Measurements from ENCODE around the gene MINK1.

- TF ChIP-seq POLR2A (IDR thresholded peaks at IDR 0.05), result no peak
- TF ChIP-seq, protein P1, sequence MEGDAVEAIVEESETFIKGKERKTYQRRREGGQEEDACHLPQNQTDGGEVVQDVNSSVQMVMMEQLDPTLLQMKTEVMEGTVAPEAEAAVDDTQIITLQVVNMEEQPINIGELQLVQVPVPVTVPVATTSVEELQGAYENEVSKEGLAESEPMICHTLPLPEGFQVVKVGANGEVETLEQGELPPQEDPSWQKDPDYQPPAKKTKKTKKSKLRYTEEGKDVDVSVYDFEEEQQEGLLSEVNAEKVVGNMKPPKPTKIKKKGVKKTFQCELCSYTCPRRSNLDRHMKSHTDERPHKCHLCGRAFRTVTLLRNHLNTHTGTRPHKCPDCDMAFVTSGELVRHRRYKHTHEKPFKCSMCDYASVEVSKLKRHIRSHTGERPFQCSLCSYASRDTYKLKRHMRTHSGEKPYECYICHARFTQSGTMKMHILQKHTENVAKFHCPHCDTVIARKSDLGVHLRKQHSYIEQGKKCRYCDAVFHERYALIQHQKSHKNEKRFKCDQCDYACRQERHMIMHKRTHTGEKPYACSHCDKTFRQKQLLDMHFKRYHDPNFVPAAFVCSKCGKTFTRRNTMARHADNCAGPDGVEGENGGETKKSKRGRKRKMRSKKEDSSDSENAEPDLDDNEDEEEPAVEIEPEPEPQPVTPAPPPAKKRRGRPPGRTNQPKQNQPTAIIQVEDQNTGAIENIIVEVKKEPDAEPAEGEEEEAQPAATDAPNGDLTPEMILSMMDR (IDR thresholded peaks at IDR 0.05), result peak; percentile 75 to 90 (median 78)
Observed at GRCh38 chr17:4903051-4903818, 70.1 kb downstream of the MINK1 start, which contains the start of gene CHRNE.

Measured in breast epithelium (tissue), 3 donors.